K562 (cell line): Measurements from ENCODE around the gene GOT2. TPM values are rescaled to one million over a fixed set of nuclear protein-coding genes. Genes with fewer than 3 reads are reported as not detected.

Experiments used
- ATAC-seq: fragments of 200-7000 bp; cut with Tn5 transposase; 3 replicates; pipeline ENCODE4 v1.9.1; 2020; ENCODE audit warnings: moderate library complexity
- BruUV-seq: library from RNA; stranded (reverse); fragments of 400-500 nt; replicated peaks from 2 replicates; lab custom pipeline; 2021; lab: Mats Ljungman, UMichigan
- CTCF ChIA-PET: fragments of 300-600 bp; formaldehyde crosslinking; extraction: SDS; loops from one replicate; lab custom pipeline; 2021; ENCODE audit warnings: low intra/inter-chr PET ratio; lab: Yijun Ruan, JAX
- POLR2A ChIA-PET: fragments of 300-600, 350-650 bp; sonication (Branson Sonifier 250); formaldehyde crosslinking; extraction: SDS; loops from one replicate; lab custom pipeline; 2021; ENCODE audit warnings: antibody characterized with exemption, inconsistent platforms; lab: Yijun Ruan, JAX
- DNase-seq, 4 experiments: peaks; one replicate each; pipeline versions ENCODE4 v3.0.0 to v3.0.0-alpha.2; 2011 to 2018; ENCODE audit warnings: low spot score in 3 of 4, mixed read lengths in 3 of 4; ENCODE audit errors: extremely low read depth in 1 of 4
- FAIRE-seq: peaks from 2 replicates; lab custom pipeline; 2011; peaks lifted over from hg19 to GRCh38; lab: Jason Lieb, UNC
- H2AFZ ChIP-seq: 2 replicates; pipeline ENCODE4 v1.6.0; 2011; ENCODE audit warnings: low read depth, low read length, control low read depth, inconsistent platforms
- H3K27ac ChIP-seq: fragments of 200-600 bp; 3 replicates; pipeline ENCODE4 v1.8.0; 2011; ENCODE audit warnings: low read depth, mild to moderate bottlenecking, control low read depth, inconsistent platforms, low read length, moderate library complexity, mixed read lengths; ENCODE audit errors: extremely low read depth
- H3K27me3 ChIP-seq, 2 experiments: fragments of 300-600 bp in 1 of 2; 2 replicates in 1 of 2; 3 replicates in 1 of 2; pipeline versions ENCODE4 v1.6.0 to v1.8.0; 2011; ENCODE audit warnings: inconsistent platforms in 2 of 2, low read length in 2 of 2, mild to moderate bottlenecking in 1 of 2, mixed read lengths in 1 of 2, moderate library complexity in 1 of 2; ENCODE audit not compliant: control insufficient read depth in 2 of 2, insufficient read depth in 2 of 2
- H3K36me3 ChIP-seq: fragments of 300-600 bp; 3 replicates; pipeline ENCODE4 v1.8.0; 2011; ENCODE audit warnings: mild to moderate bottlenecking, low read length, inconsistent platforms; ENCODE audit not compliant: control insufficient read depth, insufficient read depth
- H3K4me1 ChIP-seq, 2 experiments: fragments of 200-600 bp in 1 of 2; replicated peaks in 1 of 2; 2 replicates in 1 of 2; 3 replicates in 1 of 2; pipeline versions ENCODE4 v1.5.1 to v1.8.0; 2011; ENCODE audit warnings: inconsistent platforms in 2 of 2, low read length in 2 of 2, mild to moderate bottlenecking in 1 of 2, mixed read lengths in 1 of 2, moderate library complexity in 1 of 2; ENCODE audit not compliant: control insufficient read depth in 2 of 2, insufficient read depth in 2 of 2
- H3K4me2 ChIP-seq: 2 replicates; pipeline ENCODE4 v1.6.1; 2011; ENCODE audit warnings: low read length, control low read depth, inconsistent platforms, mixed read lengths; ENCODE audit not compliant: insufficient read depth
- H3K4me3 ChIP-seq: fragments of 200-600 bp; sonication (generic), shearing (Covaris generic); 2 replicates; pipeline ENCODE4 v1.5.1; 2016; ENCODE audit warnings: control low read depth, inconsistent platforms
- H3K79me2 ChIP-seq: fragments of 200-600 bp; 3 replicates; pipeline ENCODE4 v1.8.0; 2011; ENCODE audit warnings: low read length, inconsistent platforms; ENCODE audit not compliant: control insufficient read depth, insufficient read depth
- H3K9ac ChIP-seq, 2 experiments: 2 replicates each; pipeline versions ENCODE4 v1.6.0 to v1.6.1; 2011; ENCODE audit warnings: low read depth in 2 of 2, low read length in 2 of 2, control low read depth in 1 of 2, inconsistent platforms in 1 of 2, mild to moderate bottlenecking in 1 of 2, mixed read lengths in 1 of 2; ENCODE audit not compliant: insufficient read depth in 1 of 2
- H3K9me1 ChIP-seq: one replicate; pipeline ENCODE4 v1.6.0; 2011; ENCODE audit warnings: inconsistent platforms, mild to moderate bottlenecking, low read length, moderate library complexity; ENCODE audit not compliant: control insufficient read depth, insufficient read depth
- H3K9me3 ChIP-seq: replicated peaks from 2 replicates; pipeline ENCODE4 v1.5.1; 2011; ENCODE audit warnings: low read depth, low read length, inconsistent platforms; ENCODE audit not compliant: control insufficient read depth, insufficient read depth
- H4K20me1 ChIP-seq: replicated peaks from 2 replicates; pipeline ENCODE4 v1.6.1; 2011; ENCODE audit warnings: low read length, inconsistent platforms, mixed read lengths; ENCODE audit not compliant: control insufficient read depth, insufficient read depth
- CREB1 ChIP-seq, 2 experiments: sonication (generic) in 1 of 2; formaldehyde crosslinking in 1 of 2; IDR thresholded peaks; 2 replicates each; pipeline versions ENCODE4 v1.6.1 to v1.8.0; 2012 to 2022; ENCODE audit warnings: inconsistent platforms in 1 of 2, mild to moderate bottlenecking in 1 of 2, missing genetic modification reagents in 1 of 2, moderate library complexity in 1 of 2
- CXXC5 ChIP-seq: fragments of 250-450 bp; sonication (Bioruptor Pico); IDR thresholded peaks from 2 replicates; pipeline ENCODE4 v1.8.0; 2022; ENCODE audit warnings: inconsistent platforms, mild to moderate bottlenecking, moderate library complexity
- FOXA3 ChIP-seq, 2 experiments: fragments of 450-650 bp in 1 of 2; sonication (generic) in 1 of 2; formaldehyde crosslinking; IDR thresholded peaks in 1 of 2; conservative IDR thresholded peaks in 1 of 2; 2 replicates each; pipeline versions ENCODE4 v1.4.0 to v1.8.0; 2020 to 2022; ENCODE audit warnings: mild to moderate bottlenecking in 2 of 2, missing genetic modification reagents in 1 of 2
- MAFK ChIP-seq: IDR thresholded peaks from 2 replicates; pipeline ENCODE4 v1.6.1; 2011; ENCODE audit warnings: low read length, improper control_type of control experiment
- MYBL2 ChIP-seq, 2 experiments: fragments of 450-650 bp in 1 of 2; sonication (generic) in 1 of 2; formaldehyde crosslinking in 1 of 2; IDR thresholded peaks; 2 replicates each; pipeline versions ENCODE4 v1.6.1 to v1.8.1; 2017 to 2022; ENCODE audit warnings: borderline replicate concordance in 1 of 2, inconsistent platforms in 1 of 2, low read depth in 1 of 2, mild to moderate bottlenecking in 1 of 2, missing genetic modification reagents in 1 of 2, moderate library complexity in 1 of 2
- PHF8 ChIP-seq: fragments of 200-600 bp; sonication (generic); IDR thresholded peaks from 2 replicates; pipeline ENCODE4 v1.6.1; 2012; ENCODE audit warnings: mixed run types, mild to moderate bottlenecking, inconsistent platforms, low read length, moderate library complexity, borderline replicate concordance
- RB1 ChIP-seq: fragments of 450-650 bp; IDR thresholded peaks from 2 replicates; pipeline ENCODE4 v1.6.1; 2017; ENCODE audit warnings: low read depth, mild to moderate bottlenecking
- RFX5 ChIP-seq: IDR thresholded peaks from 2 replicates; pipeline ENCODE4 v1.6.1; 2011; ENCODE audit warnings: low read depth, mild to moderate bottlenecking, improper control_type of control experiment, low read length
- SMARCB1 ChIP-seq: IDR thresholded peaks from 2 replicates; pipeline ENCODE4 v1.6.1; 2011; ENCODE audit warnings: improper control_type of control experiment, low read depth; ENCODE audit not compliant: insufficient read length
- SP1 ChIP-seq: sonication (generic); formaldehyde crosslinking; IDR thresholded peaks from 2 replicates; pipeline ENCODE4 v1.8.1; 2022; ENCODE audit warnings: mild to moderate bottlenecking, missing genetic modification reagents
- TBL1XR1 ChIP-seq, 2 experiments: IDR thresholded peaks; 2 replicates each; pipeline ENCODE4 v1.6.1; 2012; ENCODE audit warnings: improper control_type of control experiment in 2 of 2, low read length in 2 of 2, mild to moderate bottlenecking in 1 of 2
- THRAP3 ChIP-seq: fragments of 450-650 bp; IDR thresholded peaks from 2 replicates; pipeline ENCODE4 v1.6.1; 2016; ENCODE audit warnings: mild to moderate bottlenecking, inconsistent platforms, borderline replicate concordance
- ZNF311 ChIP-seq: fragments of 250-450 bp; sonication (Bioruptor Pico); IDR thresholded peaks from 2 replicates; pipeline ENCODE4 v1.4.0; 2020; ENCODE audit warnings: mild to moderate bottlenecking, moderate library complexity
- ZNF324 ChIP-seq: fragments of 250-450 bp; sonication (Bioruptor Pico); IDR thresholded peaks from 2 replicates; pipeline ENCODE4 v1.4.0; 2020; ENCODE audit warnings: mild to moderate bottlenecking
- ZNF408 ChIP-seq: fragments of 250-450 bp; sonication (Bioruptor Pico); IDR thresholded peaks from 2 replicates; pipeline ENCODE4 v1.4.0; 2020; ENCODE audit warnings: low read depth, mild to moderate bottlenecking, moderate library complexity
- ZNF507 ChIP-seq: conservative IDR thresholded peaks from 2 replicates; pipeline ENCODE4 v1.6.1; 2017; ENCODE audit warnings: missing genetic modification characterization, missing compliant biosample characterization
- ZNF551 ChIP-seq: fragments of 250-450 bp; sonication (Bioruptor Pico); IDR thresholded peaks from 2 replicates; pipeline ENCODE4 v1.5.0; 2021; ENCODE audit warnings: mild to moderate bottlenecking, moderate library complexity
- in situ Hi-C: fragments of 300-500 bp; cut with MboI; formaldehyde crosslinking; loops from 4 replicates; pipeline ENCODE4 v1.15.0; 2018; ENCODE audit warnings: inconsistent platforms, mixed read lengths
- intact Hi-C: fragments of 100-400 bp; cut with micrococcal nuclease; formaldehyde crosslinking; loops from 2 replicates; pipeline ENCODE4 v1.14.2; 2022
- polyA plus RNA-seq, 8 experiments: library from polyadenylated mRNA; depleted of rRNA in 4 of 8; stranded (reverse) in 5 of 8; unstranded in 3 of 8; fragments of >200 nt; fragmentation: Nextera tagmentation in 2 of 8; fragmentation: Illumina TruSeq in 1 of 8; extraction: Ambion mirVana in 2 of 8; extraction: Trizol in 1 of 8; gene quantifications; 2 replicates each; pipeline versions ENCODE4 v1.2.1 to v1.2.3, GENCODE V29; 2011 to 2014; ENCODE audit warnings: inconsistent platforms in 1 of 8, missing spikeins in 1 of 8
- total RNA-seq, 7 experiments: library from RNA; depleted of rRNA in 6 of 7; stranded (reverse); fragments of >200 nt in 6 of 7; fragmentation: Illumina TruSeq in 2 of 7; extraction: Trizol in 2 of 7; gene quantifications; 2 replicates each; pipeline versions ENCODE4 v1.2.1 to v1.2.3, GENCODE V29; 2011 to 2021; ENCODE audit warnings: low replicate concordance in 1 of 7
- TF ChIP-seq, protein P1 (sequence below), 2 experiments: IDR thresholded peaks in 1 of 2; conservative IDR thresholded peaks in 1 of 2; 2 replicates each; pipeline ENCODE4 v1.6.1; 2016; ENCODE audit warnings: low read depth in 2 of 2, mild to moderate bottlenecking in 1 of 2, missing compliant biosample characterization in 1 of 2, missing genetic modification characterization in 1 of 2, moderate library complexity in 1 of 2

Gene GOT2
- total and polyA plus RNA-seq, 9 of the 15 experiments (the other 6 are each of a cell fraction or from before 2014, with no cell fraction given), result 43.1 to 190 (median 80.2) TPM

- Histone ChIP-seq H2AFZ (no peak overlapping the region), H3K9ac (no peak overlapping the region), H3K36me3 (no peaks in the 10 kb centered on the region), H3K9me1 (no peaks in the 10 kb centered on the region), H3K4me3 (no peak overlapping the region), H3K27ac (no peak overlapping the region), H3K4me2 (no peak overlapping the region), H3K9me3 (no peaks in the 10 kb centered on the region), H3K4me1 (peaks cover 0 to 3% of the 10 kb centered on the region in 2 experiments; a peak in 1 of 5 replicates), H3K79me2 (no peaks in the 10 kb centered on the region), H4K20me1 (no peaks in the 10 kb centered on the region), H3K27me3 (peaks cover 7 to 14% of the 10 kb centered on the region in 2 experiments; a peak in 4 of 5 replicates)
- ChIA-PET CTCF (no interaction called here), POLR2A (no interaction called here)
- intact Hi-C loops (no loop called here), in situ Hi-C loops (no loop called here)
- no peak for ATAC-seq
- TF ChIP-seq RB1 (no peak), PHF8 (no peak), THRAP3 (no peak), SMARCB1 (no peak), CREB1 (IDR thresholded peaks at IDR 0.05) (no peak), CREB1 (CRISPR knock-in tag; IDR thresholded peaks at IDR 0.05) (no peak), MAFK (no peak), TBL1XR1 (IDR thresholded peaks at IDR 0.05; ENCODE audit: low read length in 2 of 2) (no peak), MYBL2 (IDR thresholded peaks at IDR 0.05; ENCODE audit: low read depth) (no peak), MYBL2 (CRISPR knock-in tag; IDR thresholded peaks at IDR 0.05; ENCODE audit: borderline replicate concordance) (no peak), ZNF408 (CRISPR knock-in tag) (no peak), SP1 (CRISPR knock-in tag) (no peak), ZNF551 (CRISPR knock-in tag) (no peak), ZNF324 (CRISPR knock-in tag) (no peak), ZNF507 (tag) (no peak), RFX5 (no peak), FOXA3 (CRISPR knock-in tag; conservative IDR thresholded peaks at IDR 0.05 in 1 of 2, IDR thresholded peaks at IDR 0.05 in 1 of 2) (no peak), CXXC5 (CRISPR knock-in tag) (no peak), ZNF311 (no peak)
- TF ChIP-seq, protein P1, sequence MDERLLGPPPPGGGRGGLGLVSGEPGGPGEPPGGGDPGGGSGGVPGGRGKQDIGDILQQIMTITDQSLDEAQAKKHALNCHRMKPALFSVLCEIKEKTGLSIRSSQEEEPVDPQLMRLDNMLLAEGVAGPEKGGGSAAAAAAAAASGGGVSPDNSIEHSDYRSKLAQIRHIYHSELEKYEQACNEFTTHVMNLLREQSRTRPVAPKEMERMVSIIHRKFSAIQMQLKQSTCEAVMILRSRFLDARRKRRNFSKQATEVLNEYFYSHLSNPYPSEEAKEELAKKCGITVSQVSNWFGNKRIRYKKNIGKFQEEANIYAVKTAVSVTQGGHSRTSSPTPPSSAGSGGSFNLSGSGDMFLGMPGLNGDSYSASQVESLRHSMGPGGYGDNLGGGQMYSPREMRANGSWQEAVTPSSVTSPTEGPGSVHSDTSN (CRISPR knock-in tag; IDR thresholded peaks at IDR 0.05; ENCODE audit: low read depth), result no peak
- TF ChIP-seq, protein P1 (tag; conservative IDR thresholded peaks at IDR 0.05; ENCODE audit: low read depth), result no peak
- no peak for FAIRE-seq
- DNase-seq, result no peak
- BruUV-seq, result no TSS peak
Measured at GRCh38 chr16:58773870-58774269, 39.8 kb upstream of the GOT2 start.
